ENCODE data around the gene ASL.
A peak's percentile ranks its signal among the peaks of the same experiment; 100 is the strongest.
"Not testable (repeated sequence)": the region's sequence is repeated elsewhere in the genome, so short reads cannot be mapped to it uniquely, and the experiment has no call there.

The ASL gene

DNA sequence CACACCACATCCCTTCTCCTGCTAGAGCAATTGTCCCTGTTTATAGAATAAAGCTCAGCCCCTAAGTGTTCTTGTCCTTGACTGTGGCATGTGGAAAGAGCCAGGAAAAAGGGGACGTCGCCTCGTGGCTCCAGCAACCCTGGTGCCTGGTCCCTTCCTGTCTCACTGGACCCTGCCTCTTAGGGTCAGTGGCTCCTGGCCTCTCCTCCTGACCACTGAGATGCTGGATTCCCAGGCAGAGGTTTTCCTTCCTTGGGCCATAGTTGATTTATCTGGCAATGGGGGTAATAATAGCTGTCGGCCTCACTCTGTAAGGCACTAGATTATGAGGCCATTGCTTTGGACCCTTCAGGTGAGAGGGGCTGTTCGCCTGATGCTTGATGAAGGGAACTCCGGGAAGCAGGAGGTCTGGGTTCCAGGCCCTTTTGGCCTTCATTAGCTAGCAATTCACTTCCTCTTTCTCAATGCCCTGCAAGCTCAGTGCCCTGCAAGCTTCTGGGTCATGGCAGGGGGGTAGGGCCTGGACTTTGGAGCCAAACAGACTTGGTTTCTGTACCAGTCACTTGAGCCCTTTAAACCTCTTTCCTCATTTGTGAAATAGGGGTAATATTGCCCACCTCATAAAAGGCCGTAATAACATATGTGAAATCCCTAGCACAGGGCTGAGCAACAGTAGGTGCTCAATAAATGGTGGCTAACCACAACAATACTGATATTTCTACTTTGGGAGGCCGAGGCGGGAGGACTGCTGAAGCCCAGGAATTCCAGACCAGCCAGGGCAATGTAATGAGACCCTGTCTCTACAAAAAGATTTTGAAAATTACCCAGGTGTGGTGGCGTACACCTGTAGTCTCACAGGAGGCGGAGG lies 1.1 kb downstream of the ASL start:
- DNase-seq, result no peak

DNA sequence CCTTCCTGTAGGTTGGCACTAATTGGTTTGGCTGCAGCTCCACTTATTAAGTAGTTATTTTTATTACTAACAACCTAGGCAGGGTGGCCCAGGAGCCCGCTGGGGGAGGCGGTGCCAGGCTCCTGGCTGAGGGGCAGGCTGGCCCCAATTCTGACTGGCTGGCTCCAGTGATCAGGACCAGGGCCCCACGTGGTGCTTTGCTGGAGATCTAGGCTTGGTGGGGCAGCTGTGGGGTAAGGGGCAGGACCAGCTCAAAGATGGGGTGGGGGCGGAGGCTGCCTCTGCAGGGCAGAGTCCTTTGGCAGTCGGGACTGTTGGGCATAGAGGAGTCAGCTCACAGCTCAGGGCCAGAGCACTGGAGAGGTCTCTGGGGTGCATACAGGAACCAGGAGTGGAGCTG lies 2.4 kb downstream of the ASL start:
- no peak for DNase-seq

GRCh38 chr7:66082083-66082482 lies 6.5 kb downstream of the ASL start:
- DNase-seq, result no peak

DNA sequence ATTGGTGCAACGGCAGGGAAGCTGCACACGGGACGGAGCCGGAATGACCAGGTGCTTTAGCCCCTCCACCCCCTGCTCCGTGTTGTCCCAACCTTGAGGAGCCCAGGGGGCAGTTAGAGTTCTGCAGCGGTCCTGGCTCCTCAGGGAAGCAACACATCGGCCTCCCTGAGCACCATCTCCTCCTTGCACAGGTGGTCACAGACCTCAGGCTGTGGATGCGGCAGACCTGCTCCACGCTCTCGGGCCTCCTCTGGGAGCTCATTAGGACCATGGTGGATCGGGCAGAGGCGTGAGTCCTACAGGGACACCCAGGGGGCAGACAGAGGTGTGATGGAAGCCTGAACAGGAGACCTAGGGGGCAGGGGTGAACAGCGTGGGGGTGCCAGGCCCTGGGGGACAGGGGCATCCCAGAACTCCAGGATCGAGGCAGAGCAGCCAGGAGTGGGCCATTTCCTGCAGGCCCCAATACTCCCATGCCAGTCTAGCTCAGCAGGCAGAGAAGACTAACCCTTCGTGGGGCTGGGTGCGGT lies 7.3 kb downstream of the ASL start:
- no peak for DNase-seq

- no peak for DNase-seq
These were observed 8.1 kb downstream of the ASL start for GRCh38 chr7:66083677-66084076.

GRCh38 chr7:66088861-66089838 lies 13.5 kb downstream of the ASL start:
- DNase-seq, result no peak

DNA sequence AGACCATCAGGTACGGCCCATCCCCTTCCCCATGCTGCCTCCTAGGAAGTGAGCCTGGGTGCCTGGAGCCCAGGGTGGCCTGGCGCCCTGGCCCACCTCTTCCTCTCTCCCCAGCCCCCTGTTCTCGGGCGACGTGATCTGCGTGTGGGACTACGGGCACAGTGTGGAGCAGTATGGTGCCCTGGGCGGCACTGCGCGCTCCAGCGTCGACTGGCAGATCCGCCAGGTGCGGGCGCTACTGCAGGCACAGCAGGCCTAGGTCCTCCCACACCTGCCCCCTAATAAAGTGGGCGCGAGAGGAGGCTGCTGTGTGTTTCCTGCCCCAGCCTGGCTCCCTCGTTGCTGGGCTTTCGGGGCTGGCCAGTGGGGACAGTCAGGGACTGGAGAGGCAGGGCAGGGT lies 17.0 kb downstream of the ASL start:
- no peak for DNase-seq

GRCh38 chr7:66095010-66095409 lies 19.4 kb downstream of the ASL start:
- no peak for DNase-seq

- no peak for DNase-seq
These were observed 23.6 kb downstream of the ASL start for GRCh38 chr7:66099232-66099550.

- DNase-seq, result no peak
These were observed 24.2 kb downstream of the ASL start for GRCh38 chr7:66099551-66100407.

DNA sequence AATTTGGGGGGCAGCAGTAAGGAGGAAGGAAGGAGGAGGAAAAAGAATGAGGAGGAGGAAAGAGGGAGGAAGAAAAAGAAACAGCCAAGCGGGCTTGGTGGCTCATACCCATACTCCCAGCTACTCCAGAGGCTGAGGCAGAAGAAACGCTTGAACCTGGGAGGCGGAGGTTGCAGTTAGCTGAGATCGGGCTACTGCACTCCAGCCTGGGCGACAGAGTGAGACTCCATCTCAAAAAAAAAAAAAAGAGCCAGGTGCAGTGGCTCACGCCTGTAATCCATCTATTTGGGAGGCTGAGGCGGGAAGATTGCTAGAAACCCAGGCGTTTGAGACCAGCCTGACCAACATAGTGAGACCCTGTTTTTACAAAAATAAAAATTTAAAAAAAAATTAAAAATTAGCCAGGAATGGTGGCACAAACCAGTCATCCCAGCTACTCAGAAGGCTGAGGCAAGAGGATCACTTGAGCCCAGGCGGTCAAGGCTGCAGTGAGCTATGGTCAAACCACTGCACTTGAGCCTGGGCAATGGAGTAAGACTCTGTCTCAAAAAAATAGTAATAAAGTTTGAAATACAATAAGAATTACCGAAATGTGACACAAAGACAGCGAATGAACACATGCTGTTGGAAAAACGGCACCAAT lies 24.9 kb downstream of the ASL start:
- DNase-seq, result no peak

GRCh38 chr7:66102168-66102567 lies 26.5 kb downstream of the ASL start:
- not testable (repeated sequence) for DNase-seq

DNA sequence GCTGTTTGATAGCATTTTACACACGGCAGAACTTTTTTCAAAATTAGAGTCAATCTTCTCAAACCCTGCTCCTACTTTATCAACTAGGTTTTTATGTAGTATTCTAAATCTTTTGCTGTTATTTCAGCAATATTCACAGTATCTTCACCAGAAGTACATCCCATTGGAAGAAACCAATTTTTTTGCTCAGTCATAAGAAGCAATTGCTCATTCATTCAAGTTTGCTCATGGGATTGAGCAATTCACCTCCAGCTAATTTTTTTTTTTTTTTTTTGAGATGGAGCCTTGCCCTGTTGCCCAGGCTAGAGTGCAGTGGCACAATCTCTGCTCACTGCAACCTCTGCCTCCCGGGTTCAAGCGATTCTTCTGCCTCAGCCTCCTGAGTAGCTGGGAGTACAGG lies 28.4 kb downstream of the ASL start:
- not testable (repeated sequence) for DNase-seq

- no peak for DNase-seq
These were observed 29.7 kb downstream of the ASL start for GRCh38 chr7:66105263-66105748.

- DNase-seq, result not testable (repeated sequence)
These were observed 32.8 kb downstream of the ASL start for GRCh38 chr7:66108410-66108809.

GRCh38 chr7:66110856-66111255 lies 35.2 kb downstream of the ASL start:
- DNase-seq, result no peak

DNA sequence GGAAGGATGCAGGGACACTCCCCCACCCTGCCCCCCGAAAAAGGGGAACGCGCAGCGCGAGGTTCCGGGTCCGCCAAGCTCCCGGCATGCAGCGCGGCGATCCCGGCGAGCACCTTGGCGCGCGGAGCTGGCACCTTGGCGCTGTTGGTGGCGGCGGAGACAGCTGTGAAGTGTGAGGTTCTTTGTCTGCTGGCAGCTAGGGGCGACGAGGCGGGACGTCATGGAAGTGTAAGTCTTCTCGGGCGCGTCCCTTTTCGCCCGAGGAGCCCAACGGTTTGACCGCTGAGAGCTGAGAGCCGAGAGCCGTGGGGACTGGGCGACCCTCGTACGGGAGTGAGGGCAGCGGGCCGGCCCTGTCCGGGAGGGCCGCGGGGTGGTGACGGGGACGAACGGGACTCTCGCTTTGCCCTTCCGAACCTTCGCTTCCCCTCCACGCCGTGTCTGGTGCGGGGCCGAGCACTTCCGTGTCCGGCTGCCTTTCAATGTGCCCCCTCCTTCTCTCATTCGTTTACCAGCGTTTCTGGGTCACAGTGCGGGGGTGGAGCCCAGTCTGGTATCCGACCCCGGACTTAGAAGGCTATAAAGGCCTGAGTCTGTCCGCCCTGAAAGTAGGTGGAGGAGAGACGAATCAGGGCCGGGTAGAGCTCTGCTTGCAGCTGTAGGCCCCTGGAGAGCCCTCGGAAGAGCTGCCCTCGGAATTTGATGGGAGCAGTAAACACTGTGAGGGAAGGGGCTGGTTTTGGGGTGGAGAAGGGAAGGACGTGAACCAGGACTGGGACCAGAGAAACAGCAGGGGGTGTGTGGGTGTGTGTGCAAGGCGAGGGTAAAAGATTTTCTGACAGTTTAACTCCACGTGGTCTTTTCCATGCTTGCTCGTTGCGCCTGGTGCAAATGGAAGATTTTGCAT lies 39.4 kb downstream of the ASL start, which contains the start of gene CRCP:
TSS of gene CRCP (plus strand) at position 105 of the 907 bp plus-strand sequence. CDS start at position 221, 116 bp downstream.
- peak; percentile 84 for DNase-seq

- DNase-seq, result not testable (repeated sequence)
These were observed 41.2 kb downstream of the ASL start for GRCh38 chr7:66116680-66117420.

- no peak for DNase-seq
These were observed 43.0 kb downstream of the ASL start for GRCh38 chr7:66118603-66119002.
